GM19025 (cell line): ENCODE data around the gene ARV1.
"Not testable (repeated sequence)": the region's sequence is repeated elsewhere in the genome, so short reads cannot be mapped to it uniquely, and the experiment has no call there.

Experiments
- ATAC-seq: cut with Tn5 transposase; IDR thresholded peaks from one replicate; pipeline ENCODE4 v1.9.1; 2021; ENCODE audit warnings: mild to moderate bottlenecking, low read depth, moderate library complexity; ENCODE audit not compliant: unreplicated experiment

Gene ARV1

GRCh38 chr1:231040019-231040799 is 61.3 kb downstream of the ARV1 start, which contains the start of gene FAM89A:
Gene FAM89A (minus strand): TSS chr1:231040254. CDS start chr1:231040211, 43 bp downstream.
- ATAC-seq: peak; percentile 52

GRCh38 chr1:231040800-231041718 is 62.2 kb downstream of the ARV1 start:
- no peak for ATAC-seq

- no peak for ATAC-seq
Measured at GRCh38 chr1:231041719-231042261, 62.9 kb downstream of the ARV1 start.

- ATAC-seq: no peak
Measured at GRCh38 chr1:231044588-231044987, 65.7 kb downstream of the ARV1 start.

- no peak for ATAC-seq
Measured at GRCh38 chr1:231045286-231045685, 66.4 kb downstream of the ARV1 start.

DNA sequence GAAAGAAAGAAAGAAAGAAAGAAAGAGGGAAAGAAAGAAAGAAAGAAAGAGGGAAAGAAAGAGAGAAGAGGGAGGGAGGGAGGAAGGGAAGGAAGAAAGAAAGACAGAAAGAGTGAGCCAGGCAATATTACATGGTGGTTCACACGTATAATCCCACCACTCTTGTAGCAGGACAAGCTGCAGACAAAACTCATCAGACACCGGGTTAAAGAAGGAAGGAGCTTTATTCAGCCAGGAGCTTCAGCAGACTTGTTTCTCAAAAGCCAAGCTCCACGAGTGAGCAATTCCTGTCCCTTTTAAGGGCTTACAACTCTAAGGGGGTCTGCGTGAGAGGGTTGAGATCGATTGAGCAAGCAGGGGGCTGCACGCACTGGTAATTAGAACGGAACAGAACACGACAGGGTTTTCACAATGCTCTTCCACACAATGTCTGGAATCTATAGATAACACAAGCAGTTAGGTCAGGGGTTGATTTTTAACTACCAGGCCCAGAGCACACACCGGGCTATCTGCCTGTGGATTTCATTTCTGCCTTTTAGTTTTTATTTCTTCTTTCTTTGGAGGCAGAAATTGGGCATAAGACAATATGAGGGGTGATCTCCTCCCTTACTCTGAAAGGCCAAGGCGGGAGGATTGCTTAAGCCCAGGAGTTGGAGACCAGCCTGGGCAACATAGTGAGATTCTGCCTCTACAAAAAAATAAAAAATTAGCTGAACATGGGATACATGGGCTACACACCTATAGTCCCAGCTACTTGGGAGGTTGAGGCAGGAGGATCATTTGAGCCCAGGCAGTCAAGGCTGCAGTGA is 67.2 kb downstream of the ARV1 start:
- not testable (repeated sequence) for ATAC-seq

DNA sequence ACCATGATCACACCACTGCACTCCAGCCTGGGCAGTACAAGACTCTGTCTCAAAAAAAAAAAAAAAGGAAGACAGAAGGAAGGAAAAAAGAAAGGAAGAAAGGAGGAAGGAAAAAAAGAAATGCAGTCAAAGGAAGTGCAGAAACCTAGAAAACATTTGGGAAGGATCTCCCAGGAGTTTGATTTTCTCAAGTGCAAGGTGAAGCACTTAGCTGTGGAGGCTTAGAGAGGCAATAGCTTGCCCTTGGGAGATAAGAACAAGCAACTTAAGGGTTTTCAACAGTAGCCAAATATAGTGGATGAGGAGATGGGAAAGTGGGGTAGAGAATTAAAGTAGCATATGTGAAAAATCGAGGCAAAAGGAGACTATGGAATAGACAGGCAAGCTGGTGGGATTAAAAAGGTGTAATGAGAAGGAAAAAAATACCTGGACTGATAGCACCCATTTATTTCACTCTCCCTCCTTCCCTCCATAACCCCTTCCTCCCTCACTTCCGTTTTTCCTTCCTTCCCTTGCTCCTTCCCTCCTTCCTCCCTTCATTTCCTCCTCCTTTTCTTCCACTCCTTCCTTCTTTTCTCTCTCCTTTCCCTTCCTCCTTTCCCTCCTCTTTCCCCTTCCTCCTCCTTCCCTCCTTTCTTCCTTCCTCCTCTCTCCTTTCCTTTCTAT is 68.0 kb downstream of the ARV1 start:
- ATAC-seq: no peak

DNA sequence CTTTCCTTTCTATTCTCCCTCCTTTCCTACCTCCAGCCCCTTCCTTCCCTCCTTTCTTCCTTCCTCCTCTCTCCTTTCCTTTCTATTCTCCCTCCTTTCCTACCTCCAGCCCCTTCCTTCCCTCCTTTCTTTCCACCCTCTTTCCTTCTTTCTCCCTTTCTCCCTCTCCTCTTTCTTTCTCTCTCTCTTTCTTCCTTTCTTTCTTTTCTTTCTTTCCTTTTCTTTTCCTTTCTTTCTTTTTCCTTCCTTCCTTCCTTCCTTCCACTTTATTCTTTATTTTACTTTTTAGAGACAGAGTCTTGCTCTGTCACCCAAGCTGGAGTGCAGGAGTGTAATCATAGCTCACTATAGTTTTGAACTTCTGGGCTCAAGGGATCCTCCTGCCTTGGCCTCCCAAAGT is 68.6 kb downstream of the ARV1 start:
- ATAC-seq: not testable (repeated sequence)

DNA sequence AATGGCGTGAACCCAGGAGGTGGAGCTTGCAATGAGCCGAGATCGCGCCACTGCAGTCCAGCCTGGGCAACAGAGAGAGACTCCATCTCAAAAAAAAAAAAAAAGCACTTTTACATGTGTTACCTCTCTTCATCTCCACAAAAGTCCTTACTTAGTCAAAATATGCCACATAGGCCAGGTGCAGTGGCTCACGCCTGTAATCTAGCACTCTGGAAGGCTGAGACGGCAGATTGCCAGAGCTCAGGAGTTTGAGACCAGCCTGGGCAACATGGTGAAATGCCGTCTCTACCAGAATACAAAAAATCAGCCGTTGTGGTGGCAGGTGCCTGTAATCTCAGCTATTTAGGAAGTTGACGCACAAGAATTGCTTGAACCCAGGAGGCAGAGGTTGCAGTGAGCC is 69.5 kb downstream of the ARV1 start:
- ATAC-seq: not testable (repeated sequence)

DNA sequence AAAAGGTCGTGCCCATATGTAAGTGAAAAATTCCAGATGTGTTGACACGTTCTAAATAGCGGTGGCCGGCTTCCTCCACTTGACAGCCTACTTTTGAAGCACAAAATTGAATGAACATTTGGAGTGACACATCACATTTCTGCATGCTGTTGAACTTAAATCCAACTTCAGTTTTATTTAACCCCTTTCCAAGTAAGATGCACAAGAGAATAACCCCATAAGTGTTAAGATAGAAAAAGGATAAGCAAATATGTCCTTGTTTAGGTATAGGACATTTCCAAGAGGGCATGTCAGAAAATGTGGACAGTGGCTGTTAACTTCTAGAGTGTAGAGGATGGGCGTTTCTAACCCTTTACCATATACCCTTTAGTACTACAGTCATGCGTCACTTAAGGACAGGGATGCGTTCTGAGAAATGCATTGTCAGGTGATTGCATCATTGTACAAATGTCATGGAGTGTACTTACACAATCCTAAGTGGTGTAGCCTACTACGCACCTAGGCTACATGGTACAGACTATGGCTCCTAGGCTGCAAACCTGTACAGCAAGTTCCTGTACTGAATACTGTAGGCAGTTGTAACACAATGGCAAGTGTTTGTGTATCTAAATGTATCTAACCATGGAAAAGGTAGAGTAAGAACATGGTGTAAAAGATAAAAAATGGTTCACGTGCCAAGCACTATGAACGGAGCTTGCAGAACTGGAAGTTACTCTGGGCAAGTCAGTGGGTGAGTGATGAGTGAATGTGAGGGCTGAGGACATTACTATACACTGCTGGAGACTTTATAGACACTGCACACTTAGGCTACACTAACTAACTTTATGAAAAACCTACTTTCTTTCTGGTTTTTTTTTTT is 70.5 kb downstream of the ARV1 start:
- no peak for ATAC-seq
